ENCODE measurements around the gene DMTF1. TPM values are rescaled to one million over a fixed set of nuclear protein-coding genes. Genes with fewer than 3 reads are reported as not detected.

The DMTF1 gene
- total RNA-seq, 1 donor from 2014 or later: 19.4 TPM

DNA sequence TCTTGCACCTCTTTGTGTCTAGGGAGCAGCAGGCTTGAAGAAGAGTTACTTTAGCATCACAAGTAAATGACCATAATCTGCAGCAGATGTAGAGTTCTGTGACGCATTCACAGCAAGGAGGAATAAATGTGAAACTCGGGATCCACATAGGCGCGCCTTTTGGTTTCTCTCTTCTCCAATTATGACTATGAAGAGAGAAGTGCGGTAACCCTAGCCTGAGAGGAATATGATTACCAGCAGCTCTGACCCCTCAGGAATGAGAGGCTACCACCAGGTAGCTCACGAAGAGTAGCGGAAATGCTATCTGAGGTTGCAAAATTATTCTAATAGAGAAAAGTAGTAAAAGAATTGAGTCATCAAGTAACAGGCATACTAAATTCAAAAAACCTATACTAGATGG, 25.2 kb upstream of the DMTF1 start:
- H3K4me1 ChIP-seq: no peaks in the 10 kb centered on the region
- no peaks in the 10 kb centered on the region for H3K27me3 ChIP-seq (ENCODE audit: low read depth)
- intact Hi-C loops (cut with micrococcal nuclease): no loop called here
- no peaks in the 10 kb centered on the region for H3K9me3 ChIP-seq (replicated peaks)
- no peak for DNase-seq
- no peak for TF ChIP-seq CTCF (IDR thresholded peaks at IDR 0.05; ENCODE audit: borderline replicate concordance)
- no peak overlapping the region for H3K4me3 ChIP-seq
- no peaks in the 10 kb centered on the region for H3K36me3 ChIP-seq
- H3K27ac ChIP-seq (replicated peaks): no peak overlapping the region

DNA sequence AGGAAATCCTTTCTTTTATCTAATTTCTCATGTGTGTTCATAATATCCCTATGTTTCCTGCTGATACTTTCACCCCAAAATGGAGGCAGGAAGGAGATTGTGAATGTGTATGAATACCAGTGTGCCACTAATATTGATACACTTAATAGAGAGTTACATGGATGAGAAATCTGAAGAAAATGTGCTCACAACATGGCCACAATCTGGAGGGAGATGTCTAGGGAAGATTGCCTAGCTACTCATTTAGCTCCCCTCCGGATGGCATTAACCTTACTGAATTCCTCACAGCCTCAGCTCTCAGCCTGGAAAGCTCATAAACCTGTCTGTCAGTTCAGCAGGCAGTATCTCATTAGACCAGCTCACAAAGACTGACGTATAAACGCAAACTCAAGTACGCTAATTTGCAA, 23.4 kb upstream of the DMTF1 start:
- Histone ChIP-seq H3K27ac (replicated peaks) (no peak overlapping the region), H3K4me3 (no peak overlapping the region), H3K36me3 (no peaks in the 10 kb centered on the region), H3K9me3 (replicated peaks) (no peaks in the 10 kb centered on the region), H3K4me1 (no peaks in the 10 kb centered on the region), H3K27me3 (ENCODE audit: low read depth) (no peaks in the 10 kb centered on the region)
- intact Hi-C loops (cut with micrococcal nuclease): no loop called here
- no peak for DNase-seq
- no peak for TF ChIP-seq CTCF (IDR thresholded peaks at IDR 0.05; ENCODE audit: borderline replicate concordance)

DNA sequence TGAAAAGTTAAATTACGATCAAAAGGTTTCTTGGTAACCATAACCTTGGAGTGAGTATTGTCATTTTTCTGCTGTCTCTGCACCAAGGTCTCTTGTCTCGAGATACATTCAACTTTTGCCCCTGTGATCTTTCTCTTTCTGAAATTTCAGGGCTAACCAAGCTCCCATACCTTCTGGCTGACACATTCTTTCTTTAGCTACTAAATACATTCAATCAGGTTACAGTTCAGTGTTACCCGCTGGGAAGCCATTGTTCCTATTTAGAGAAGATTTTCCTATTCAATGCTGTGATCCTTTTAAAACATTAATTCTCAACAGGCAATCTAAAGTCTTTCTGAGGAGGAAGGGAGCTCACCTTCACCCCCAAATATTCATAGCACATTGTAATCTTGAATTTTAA, 22.9 kb upstream of the DMTF1 start:
- Histone ChIP-seq H3K27me3 (ENCODE audit: low read depth) (no peaks in the 10 kb centered on the region), H3K9me3 (replicated peaks) (no peaks in the 10 kb centered on the region)

DNA sequence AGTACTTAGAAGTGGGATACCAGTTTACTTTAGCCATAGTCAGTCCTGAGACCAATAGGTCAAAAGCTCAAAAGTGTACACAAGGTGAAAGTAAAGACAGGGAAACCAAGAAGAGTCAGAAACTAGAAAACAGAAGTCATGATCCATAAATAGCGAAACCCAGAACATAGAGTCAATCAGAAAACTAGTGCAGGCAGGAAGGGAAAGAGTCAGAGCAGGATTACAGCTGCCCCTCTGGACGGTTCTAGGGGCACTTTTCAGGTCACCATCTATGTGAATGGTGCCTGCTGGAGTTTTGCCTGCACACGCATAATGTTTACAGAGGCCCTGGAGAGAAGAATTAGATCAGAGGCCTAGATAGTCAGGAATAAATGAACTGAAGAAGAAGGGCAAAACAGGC, 22.4 kb upstream of the DMTF1 start:
- TF ChIP-seq CTCF (IDR thresholded peaks at IDR 0.05; ENCODE audit: borderline replicate concordance): no peak
- intact Hi-C loops (cut with micrococcal nuclease): no loop called here
- Histone ChIP-seq H3K9me3 (replicated peaks) (no peaks in the 10 kb centered on the region), H3K27me3 (ENCODE audit: low read depth) (no peaks in the 10 kb centered on the region), H3K27ac (replicated peaks) (no peak overlapping the region), H3K4me3 (no peak overlapping the region), H3K4me1 (no peaks in the 10 kb centered on the region), H3K36me3 (no peaks in the 10 kb centered on the region)
- DNase-seq: no peak

More for the DNA sequence above, 22.9 kb upstream of the DMTF1 start:
- Histone ChIP-seq H3K4me3 (no peak overlapping the region), H3K36me3 (no peaks in the 10 kb centered on the region), H3K4me1 (no peaks in the 10 kb centered on the region), H3K27ac (replicated peaks) (no peak overlapping the region)
- no peak for DNase-seq
- intact Hi-C loops (cut with micrococcal nuclease): no loop called here
- TF ChIP-seq CTCF (IDR thresholded peaks at IDR 0.05; ENCODE audit: borderline replicate concordance): no peak

DNA sequence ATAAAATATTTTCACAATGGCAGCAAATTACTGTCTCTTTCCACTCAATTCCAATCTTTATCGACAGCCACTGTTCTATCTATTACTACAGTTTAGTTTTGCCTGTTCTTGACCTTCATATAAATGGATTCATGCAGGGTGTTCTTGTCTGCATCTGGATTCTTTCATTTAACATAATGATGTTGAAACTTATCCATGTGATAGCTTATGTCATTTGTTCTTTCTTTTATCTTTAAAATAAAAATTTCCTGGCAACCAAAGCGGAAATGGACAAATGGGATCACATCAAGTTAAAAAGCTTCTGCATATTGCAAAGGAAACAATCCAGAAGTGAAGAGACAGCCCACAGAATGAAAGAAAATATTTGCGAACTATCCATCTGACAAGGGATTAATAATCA, 20.5 kb upstream of the DMTF1 start:
- H3K4me1 ChIP-seq: no peaks in the 10 kb centered on the region
- H3K36me3 ChIP-seq: no peaks in the 10 kb centered on the region
- H3K27ac ChIP-seq (replicated peaks): no peak overlapping the region
- no peaks in the 10 kb centered on the region for H3K27me3 ChIP-seq (ENCODE audit: low read depth)
- DNase-seq: no peak
- no peak overlapping the region for H3K4me3 ChIP-seq
- intact Hi-C loops (cut with micrococcal nuclease): no loop called here
- H3K9me3 ChIP-seq (replicated peaks): no peaks in the 10 kb centered on the region
- TF ChIP-seq CTCF (IDR thresholded peaks at IDR 0.05; ENCODE audit: borderline replicate concordance): no peak

DNA sequence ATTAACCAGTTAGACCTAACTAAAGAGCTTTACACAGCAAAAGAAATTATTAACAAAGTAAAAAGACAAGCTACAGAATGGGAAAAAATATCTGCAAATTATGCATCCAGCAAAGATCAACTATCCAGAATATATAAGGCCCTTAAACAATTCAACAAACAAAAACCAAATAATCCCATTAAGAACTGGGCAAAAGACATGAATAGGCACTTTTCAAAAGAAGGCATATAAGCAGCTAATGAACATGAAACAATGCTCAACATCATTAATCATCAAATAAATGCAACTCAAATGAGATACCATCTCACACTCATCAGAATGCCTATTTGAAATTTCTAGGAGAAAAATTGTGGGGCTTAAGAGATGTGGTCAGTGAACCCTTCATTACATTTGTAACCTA, 15.0 kb upstream of the DMTF1 start:
- no peak for TF ChIP-seq CTCF (IDR thresholded peaks at IDR 0.05; ENCODE audit: borderline replicate concordance)
- Histone ChIP-seq H3K9me3 (replicated peaks) (peaks cover 3% of the 10 kb centered on the region), H3K4me1 (no peaks in the 10 kb centered on the region), H3K36me3 (no peaks in the 10 kb centered on the region), H3K4me3 (no peak overlapping the region), H3K27ac (replicated peaks) (no peak overlapping the region), H3K27me3 (ENCODE audit: low read depth) (no peaks in the 10 kb centered on the region)
- no peak for DNase-seq
- intact Hi-C loops (cut with micrococcal nuclease): no loop called here

Measured in left ventricle myocardium inferior (tissue), 1 donor.